Activated CD4-positive, alpha-beta T cell treated with anti-CD3 and anti-CD28 coated beads, Interleukin-2, Interleukin-6, amounts not matched to agents 100 ng/mL and 50 ng/mL, durations not matched to agents 16 hours and 8 hours (primary cell): ENCODE measurements around the gene MCF2L.
"Not testable (repeated sequence)": the region's sequence is repeated elsewhere in the genome, so short reads cannot be mapped to it uniquely, and the experiment has no call there.

ENCODE experiments used
- DNase-seq: peaks from one replicate; pipeline ENCODE4 v3.0.0-alpha.2; 2020

Gene MCF2L

DNA sequence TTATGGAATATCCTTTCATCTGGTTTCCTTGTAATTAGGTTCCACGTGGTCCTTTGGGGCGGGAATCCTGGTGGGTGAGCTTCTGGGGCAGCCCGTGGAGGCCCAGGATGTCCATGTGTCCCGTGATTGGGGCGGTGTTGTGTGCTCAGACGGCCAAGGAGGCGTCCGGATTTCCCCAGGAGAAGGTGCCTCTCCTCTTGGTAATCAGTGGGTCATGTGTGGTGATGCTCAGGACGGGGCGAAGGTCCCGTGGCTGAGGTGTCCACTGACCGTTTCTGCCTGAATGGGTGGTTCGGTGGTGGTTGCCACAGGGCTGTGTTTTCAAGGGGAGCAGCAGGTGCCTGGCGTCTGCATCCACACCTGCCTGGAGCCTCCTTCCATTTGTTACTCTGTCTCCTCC is 84.4 kb downstream of the MCF2L start:
- DNase-seq: no peak

DNA sequence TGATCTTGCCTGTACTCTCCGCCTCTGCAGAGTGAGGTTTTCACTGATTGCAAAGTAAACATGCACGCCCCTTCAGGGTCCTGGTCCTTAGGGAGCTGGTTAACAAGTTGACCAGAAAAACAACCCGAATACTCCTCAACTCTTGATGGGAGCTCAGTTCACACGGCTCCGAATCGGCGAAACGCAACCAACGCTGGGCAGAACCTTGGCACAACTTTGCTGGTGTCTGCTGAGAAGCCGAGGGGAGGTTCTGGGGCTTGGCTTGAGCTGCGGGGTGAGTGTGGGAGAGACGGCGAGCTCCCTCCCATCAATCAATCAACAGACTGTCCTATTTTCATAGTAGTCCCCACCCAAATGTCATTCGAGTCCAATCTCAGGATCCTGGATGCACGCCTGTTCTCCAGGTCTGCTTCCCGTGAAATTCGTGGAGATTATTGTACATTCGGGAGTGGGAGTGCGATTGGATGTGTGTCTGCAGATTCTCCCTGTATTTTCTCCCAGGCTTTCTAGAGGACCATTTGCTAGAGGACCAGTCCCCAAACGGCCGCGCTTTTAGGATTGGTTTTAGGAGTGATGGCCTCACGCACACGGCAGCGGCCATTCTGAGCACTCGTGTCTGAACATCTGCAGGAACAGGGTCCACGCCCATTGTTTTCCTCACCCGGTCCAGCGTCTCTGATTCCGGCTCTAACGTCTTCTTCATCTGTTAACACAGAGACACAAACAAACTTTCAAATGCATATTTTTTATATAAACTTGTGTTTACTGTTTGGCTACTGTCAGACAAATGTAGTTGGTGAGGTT is 85.0 kb downstream of the MCF2L start:
- DNase-seq: no peak

DNA sequence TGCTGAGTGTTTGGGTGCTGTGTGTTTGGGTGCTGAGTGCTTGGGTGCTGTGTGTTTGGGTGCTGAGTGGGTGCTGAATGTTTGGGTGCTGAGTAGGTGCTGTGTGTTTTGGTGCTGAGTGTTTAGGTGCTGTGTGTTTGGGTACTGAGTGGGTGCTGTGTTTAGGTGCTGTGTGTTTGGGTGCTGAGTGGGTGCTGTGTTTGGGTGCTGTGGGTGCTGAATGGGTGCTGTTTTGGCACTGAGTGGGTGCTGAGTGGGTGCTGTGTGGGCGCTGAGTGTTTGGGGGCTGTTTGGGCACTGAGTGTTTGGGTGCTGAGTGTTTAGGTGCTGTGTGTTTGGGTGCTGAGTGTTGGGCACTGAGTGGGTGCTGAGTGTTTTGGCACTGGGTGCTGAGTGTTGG is 88.1 kb downstream of the MCF2L start:
- no peak for DNase-seq

DNA sequence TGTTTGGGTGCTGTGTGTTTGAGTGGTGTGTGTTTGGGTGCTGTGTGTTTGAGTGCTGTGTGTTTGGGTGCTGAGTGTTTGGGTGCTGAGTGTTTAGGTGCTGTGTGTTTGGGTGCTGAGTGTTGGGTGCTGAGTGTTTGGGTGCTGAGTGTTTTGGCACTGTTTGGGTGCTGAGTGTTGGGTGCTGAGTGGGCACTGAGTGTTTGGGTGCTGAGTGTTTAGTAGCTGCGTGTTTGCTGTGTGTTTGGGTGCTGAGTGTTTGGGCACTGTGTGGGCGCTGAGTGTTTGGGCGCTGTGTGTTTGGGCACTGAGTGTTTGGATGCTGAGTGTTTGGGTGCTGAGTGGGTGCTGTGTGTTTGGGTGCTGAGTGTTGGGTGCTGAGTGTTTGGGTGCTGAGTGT is 88.5 kb downstream of the MCF2L start:
- not testable (repeated sequence) for DNase-seq

DNA sequence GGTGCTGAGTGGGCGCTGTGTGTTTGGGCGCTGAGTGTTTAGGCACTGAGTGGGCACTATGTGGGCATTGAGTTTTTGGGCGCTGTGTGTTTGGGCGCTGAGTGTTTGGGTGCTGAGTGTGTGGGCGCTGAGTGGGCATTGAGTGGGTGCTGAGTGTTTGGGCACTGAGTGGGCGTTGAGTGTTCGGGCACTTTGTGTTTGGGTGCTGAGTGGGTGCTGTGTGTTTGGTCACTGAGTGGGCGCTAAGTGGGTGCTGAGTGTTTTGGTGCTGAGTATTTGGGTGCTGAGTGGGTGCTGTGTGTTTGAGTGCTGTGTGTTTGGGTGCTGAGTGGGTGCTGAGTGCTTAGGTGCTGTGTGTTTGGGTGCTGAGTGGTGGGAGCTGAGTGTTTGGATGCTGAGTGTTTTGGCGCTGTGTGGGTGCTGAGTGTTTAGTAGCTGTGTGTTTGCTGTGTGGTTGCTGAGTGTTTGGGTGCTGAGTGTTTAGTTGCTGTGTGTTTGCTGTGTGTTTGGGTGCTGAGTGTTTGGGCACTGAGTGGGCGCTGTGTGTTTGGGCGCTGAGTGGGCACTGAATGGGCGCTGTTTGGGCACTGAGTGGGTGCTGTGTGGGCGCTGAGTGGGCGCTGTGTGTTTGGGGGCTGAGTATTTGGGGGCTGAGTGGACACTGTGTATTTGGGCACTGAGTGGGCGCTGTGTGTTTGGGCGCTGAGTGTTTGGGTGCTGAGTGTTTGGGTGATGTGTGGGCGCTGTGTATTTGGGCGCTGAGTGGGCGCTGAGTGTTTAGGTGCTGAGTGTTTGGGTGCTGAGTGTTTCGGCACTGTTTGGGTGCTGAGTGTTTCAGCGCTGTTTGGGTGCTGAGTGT is 89.3 kb downstream of the MCF2L start:
- no peak for DNase-seq

DNA sequence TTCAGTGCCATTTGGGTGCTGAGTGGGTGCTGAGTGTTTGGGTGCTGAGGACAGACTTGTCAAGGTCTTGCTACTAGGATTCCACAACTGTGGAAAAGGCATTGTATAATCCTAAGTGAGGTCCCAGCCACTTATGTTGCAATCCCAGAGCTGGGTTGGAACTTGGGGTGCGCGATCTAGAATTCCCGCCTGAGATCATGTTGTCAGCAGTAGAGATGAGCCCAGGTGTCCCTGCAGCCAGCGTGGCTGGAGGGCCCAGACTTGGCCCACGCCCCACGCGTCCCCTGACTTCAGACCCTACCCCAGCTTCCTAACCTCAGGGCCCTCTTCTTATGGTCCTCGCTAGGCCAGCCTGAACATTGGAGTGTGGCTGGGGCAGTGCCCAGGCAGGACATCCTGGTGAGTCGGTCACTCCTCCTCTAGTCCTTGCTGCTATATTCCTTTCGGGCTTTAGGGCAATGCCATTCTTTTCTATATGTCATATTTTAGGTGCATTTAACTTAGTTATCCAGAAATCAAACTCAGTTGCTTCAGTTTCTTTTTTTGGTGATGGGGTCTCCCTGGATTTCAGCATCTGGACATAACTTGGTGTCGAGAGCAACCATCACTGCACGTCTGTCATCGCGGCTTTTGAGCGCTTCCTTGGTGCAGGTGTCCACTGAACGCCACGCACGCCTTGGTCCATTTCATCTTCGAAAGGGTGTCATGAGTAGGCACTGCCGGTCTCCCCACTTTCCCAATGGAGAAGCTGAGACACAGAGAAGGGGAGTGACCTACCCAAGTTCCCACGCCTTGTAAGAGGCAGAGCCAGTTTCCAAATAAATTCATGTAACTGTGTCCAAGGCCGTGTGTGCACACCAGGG is 90.2 kb downstream of the MCF2L start:
- DNase-seq: no peak

DNA sequence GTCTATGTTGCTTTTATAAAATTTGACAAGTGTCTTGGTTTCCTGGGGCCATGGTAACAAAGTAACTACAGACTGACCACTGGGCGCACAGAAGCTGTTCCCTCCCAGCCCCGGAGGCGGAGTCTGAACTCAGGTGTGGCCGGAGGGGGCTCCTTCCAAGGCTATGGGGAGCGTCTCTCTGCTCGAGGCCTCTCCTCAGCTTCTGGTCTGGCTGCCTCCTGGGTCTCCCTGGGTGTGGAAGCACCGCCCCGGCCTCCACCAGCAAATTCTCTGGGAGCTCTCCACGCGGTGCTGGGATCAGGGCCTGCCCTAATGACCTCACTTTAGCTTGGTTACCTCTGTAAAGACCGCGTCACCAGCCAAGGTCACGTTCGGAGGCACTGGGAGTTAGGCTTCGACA is 90.9 kb downstream of the MCF2L start:
- no peak for DNase-seq

DNA sequence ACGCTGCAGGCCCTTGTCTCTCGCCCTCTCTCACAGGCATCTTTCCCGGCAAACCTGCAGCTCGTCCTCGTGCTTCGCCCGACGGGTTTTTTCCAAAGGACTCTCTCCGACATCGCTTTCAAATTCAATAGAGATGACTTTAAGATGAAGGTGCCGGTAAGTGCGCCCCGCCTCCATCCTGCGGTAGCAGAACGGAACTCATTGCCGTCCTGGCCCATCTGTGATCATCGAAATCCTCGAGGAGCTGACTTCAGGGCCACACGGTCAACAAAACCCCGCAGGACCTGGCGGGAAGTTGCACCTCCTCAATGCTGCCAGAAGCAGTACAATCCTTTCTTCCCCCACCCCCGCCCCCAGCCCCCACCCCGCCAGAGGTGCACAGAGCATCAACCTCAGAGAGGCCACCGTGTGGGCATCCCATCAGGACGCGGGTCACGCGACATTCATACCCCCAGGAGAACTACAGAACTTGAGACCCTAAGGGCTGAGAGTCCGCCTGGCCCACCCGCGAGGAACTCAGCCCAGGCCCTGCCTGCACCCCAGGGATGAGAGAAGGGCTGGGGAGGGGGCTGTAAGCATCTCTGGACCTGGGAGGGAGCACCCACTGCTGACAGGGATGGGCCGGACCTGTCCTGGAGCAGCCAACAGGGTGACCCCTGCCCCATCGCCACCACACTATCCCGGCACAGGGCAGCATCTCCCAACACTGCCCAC is 91.7 kb downstream of the MCF2L start:
- no peak for DNase-seq

DNA sequence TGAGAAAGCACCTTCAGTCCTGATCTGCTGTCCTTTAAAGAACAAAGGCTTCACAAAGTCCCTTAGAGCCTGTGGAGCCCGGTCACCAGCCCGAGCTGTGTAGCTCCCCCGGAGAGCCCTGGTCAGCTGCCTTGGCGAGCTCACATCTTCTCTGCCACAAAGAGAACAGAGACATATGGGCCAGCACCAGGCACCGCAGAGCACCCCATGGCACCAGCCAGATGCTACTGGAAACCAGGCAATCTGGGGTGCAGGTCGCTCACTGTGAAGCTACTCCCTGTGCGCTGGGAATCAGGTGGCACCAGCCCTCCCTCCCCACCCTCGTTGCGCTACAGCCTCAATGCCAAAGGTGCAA is 92.2 kb downstream of the MCF2L start:
- no peak for DNase-seq

DNA sequence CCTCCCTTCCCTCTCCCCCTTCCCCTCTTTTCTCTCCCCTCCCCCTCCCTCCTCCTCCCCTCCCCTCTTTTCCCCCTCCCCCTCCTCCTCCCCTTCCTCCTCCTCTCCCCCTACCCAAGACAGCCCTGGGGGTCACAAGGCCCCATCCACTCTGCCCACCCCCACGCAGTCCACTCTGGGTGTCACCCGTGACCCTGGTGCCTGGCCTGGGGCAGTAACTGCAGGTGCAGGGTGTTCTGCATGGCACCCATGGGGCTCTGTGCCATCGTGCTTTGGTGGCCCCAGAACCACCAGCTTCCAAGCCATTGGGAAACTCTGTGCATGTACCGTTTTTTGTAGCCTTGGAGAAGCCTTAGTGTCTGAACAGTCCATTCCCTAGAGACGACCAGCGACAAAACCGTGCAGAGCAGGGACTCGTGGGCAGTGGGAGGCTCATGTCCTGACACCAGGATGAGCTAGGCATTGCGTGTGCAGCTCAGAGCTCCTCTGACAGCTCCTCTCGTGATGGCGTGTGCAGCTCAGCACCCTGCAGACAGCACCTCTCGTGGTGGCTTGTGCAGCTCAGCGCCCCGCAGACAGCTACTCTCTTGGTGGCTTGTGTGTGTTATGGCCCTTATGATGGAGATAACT is 92.9 kb downstream of the MCF2L start:
- DNase-seq: no peak

DNA sequence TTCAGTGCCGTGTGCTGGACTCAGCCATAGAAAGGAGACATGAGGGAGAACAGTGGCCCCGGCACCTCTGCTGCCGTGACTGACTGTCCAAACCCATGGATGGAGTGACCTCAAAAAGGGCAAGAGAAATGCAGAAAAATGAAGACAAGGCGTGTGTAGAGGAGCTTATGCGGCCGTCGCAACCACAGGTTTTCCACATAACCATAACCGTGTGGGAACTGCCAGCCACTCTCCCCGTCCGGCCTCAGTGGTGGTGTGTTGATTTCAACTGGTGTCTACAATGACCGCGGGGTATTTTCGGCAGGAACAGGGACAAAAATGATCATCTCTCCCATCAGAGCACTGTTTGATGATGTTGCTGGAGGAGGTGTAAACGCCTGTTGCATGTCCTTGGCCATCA is 93.7 kb downstream of the MCF2L start:
- DNase-seq: no peak

DNA sequence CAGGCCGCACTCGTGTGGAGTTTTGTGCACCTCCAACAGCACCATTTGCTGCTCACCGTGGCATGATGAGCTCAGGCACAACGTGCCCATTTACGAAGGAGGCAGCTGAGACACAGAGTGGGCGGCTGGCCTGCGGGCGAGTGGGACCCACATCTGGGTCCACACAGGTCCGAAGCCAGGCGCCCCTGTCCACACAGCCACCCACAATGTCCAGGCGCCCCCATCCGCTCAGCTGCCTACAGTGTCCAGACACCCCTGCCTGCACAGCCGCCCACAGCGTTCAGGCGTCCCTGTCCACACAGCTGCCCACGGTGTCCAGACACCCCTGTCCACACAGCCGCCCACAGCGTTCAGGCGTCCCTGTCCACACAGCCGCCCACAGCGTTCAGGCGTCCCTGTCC is 94.1 kb downstream of the MCF2L start:
- no peak for DNase-seq

DNA sequence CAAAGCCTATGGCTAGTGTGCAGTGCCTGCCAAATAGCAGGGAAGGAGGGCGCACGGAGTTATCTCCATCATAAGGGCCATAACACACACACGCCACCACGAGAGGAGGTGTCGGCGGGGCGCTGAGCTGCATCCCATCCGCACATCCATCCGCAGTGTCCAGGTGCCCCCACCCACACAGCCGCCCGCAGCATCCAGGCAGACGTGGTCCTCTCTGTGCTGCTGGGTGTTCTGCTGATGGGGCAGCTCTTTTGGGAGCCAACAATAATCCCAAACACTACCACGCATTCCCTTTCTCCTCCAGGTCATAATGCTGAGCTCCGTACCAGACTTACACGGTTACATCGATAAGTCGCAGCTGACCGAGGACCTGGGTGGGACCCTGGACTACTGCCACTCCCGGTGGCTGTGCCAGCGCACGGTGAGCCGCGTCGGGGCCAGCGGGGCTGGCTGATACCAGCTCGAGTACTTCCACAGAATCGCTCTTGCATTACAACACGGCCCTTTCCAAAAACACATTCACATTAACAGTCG is 95.1 kb downstream of the MCF2L start:
- DNase-seq: no peak

DNA sequence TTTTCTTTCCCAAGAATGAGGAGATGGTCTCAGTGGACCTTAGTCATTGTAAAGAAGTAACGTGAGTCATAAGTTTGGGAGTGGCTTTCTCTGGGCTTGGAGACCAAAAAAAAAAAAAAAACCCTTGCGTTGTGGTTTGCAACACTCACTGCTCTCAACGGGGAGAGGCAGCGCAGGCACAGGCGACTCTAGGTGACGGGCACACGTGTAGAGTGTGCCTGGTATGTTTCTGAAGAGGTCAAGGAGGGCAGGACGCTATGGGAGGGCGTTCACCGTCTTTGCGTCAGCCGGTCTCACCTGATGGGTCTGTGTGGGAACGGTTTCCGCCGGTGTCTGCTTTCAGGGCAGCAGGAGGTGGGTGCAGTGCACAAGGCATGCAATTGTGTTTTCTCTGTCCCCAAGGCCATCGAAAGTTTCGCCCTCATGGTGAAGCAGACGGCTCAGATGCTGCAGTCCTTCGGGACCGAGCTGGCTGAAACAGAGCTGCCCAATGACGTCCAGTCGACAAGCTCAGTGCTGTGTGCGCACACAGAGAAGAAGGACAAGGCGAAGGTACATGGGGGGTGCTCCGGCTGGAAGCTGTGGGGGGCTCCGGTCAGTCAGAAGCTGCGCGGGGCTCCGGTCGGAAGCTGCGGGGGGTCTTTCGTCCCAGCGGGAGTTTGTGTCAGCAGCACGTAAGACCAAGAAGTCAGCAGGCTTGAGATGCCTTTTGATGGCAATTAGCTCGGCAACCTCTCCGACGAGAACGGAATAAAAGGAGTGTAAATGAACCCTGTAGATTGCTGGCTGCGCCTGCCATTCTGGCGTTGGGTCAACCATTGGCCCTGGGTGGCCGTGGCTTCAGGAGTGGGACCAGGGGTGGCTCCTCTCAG is 95.8 kb downstream of the MCF2L start:
- no peak for DNase-seq

DNA sequence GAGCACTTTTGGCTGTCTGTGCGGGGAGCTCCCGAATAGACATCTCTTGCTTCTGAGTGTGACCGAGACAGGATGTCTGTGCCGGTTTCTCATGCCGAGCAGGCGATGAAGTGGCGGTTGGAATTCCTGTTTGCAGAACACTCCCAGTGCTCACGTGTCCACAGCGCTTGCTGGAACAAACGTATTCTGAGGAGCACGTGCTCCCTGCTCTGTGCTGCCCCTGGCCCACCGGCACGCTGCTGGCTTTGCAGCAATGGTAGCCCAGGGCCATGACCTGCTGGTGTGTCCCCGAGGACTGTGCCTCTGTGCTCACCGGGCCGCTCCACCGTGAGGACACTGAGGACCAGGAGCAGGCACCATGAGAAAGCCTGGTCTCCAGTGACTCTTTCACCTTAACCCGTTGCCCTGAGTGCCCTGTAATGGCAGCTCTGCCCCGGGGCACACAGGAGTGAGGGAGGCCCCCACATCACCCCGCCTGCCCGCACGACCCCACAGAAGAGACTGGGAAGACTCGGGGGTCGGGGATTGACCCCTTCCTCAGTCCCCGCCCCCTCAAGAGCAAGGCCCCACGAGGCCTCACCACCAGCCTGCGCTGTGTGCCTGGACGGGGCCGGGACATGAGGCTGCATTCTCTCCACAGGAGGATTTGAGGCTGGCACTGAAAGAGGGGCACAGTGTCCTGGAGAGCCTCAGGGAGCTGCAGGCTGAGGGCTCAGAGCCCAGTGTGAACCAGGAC is 96.6 kb downstream of the MCF2L start:
- no peak for DNase-seq

DNA sequence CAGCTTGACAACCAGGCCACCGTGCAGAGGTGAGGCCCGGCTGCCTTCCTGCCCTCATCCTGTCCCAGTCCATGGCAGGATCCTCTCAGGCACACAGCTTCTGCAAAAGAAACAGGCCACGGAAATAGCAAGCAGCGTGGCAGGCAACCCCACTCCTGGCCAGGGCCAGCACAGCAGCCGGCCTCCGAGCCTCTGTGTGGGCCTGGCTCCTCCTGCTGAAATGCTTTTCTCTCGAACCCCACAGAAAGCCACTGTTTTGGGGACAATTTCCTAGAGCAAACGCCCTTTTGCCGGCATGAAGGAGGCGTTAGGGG is 97.1 kb downstream of the MCF2L start:
- DNase-seq: no peak

DNA sequence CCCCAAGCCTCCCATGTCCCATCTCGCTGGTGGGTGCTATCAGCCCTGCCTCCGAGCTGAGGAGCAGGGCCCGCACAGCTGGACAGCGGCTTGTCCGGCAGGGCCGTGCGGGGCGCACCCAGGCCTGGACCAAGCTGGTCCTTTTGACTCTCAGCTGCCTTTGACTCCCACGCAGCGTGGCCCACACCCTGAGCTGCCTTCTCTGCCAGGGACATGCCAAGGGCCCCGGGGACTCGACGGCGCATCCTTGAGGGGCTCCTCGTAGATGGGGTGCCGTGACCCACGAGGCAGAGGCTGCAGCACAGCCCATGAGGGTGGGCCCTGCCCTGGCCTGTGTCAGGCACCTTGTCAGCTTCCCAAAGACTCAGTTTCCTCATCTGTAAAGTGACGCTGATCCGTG is 97.7 kb downstream of the MCF2L start:
- DNase-seq: no peak

DNA sequence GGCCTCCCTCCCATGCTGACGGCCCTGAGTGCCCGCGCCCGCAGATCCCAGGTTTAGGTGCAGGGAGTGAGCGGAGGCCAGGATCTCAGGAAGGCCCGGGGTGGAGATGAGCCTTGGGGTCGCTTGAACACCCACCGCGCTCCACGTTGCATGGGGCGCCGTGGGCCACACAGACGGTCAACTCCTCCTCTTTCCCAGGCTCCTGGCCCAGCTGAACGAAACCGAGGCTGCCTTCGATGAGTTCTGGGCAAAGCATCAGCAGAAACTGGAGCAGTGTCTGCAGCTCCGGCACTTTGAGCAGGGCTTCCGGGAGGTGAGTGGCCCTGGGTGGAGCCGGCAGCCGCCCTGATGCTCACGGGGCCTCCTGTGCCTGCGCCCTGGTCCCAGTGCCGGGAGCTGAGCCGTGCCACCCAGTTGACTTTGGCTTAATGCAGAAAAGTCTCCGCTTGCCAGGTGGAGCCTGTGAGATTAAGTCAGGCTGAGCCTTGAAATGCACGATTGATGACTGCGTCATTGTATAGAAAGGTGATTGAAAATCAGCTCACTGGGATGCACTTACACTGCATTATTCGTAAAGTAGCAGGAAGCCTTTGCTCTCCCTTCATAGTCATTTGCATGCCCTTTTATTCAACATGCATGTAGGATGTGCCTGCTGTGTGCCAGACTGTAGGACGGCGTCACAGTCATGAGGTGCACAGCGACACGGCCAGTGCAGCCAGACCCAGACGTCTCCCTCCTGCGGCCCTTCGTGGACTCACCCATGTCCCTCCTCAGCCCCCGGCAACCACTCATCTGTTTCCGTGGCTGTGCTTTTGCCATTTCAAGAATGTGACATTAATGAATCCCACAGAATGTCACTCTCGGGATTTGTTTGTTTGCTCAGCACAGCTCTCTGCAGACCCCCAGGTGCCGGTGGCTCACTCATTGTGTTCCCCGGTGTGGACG is 101.1 kb downstream of the MCF2L start:
- no peak for DNase-seq

DNA sequence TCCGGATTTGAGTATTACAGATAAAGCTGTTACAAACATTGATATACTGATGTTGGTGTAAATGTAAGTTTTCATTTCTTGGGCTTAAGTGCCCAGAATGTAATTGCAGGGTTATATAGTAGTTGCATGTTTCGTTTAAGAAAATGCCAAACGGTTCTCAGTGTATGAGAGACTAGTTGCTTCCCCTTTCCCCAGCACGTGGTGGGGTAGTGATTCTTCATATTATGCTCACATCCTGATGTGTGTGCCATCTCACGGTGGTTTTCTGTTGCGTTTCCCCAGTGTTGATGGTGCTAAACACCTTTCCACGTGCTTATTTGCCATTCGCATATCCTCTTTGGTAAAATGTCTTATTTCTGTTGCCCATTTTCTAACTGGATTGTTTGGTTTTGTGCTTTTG is 101.8 kb downstream of the MCF2L start:
- no peak for DNase-seq
